K562 (cell line): ENCODE measurements around the gene ANTKMT. TPM values are rescaled to one million over a fixed set of nuclear protein-coding genes. Genes with fewer than 3 reads are reported as not detected.

Experiments
- ATAC-seq: fragments of 200-7000 bp; cut with Tn5 transposase; 3 replicates; pipeline ENCODE4 v1.9.1; 2020; ENCODE audit warnings: moderate library complexity
- BruUV-seq: library from RNA; stranded (reverse); fragments of 400-500 nt; replicated peaks from 2 replicates; lab custom pipeline; 2021; lab: Mats Ljungman, UMichigan
- CTCF ChIA-PET: fragments of 300-600 bp; formaldehyde crosslinking; extraction: SDS; loops from one replicate; lab custom pipeline; 2021; ENCODE audit warnings: low intra/inter-chr PET ratio; lab: Yijun Ruan, JAX
- POLR2A ChIA-PET: fragments of 300-600, 350-650 bp; sonication (Branson Sonifier 250); formaldehyde crosslinking; extraction: SDS; loops from one replicate; lab custom pipeline; 2021; ENCODE audit warnings: antibody characterized with exemption, inconsistent platforms; lab: Yijun Ruan, JAX
- DNase-seq, 4 experiments: peaks; one replicate each; pipeline versions ENCODE4 v3.0.0 to v3.0.0-alpha.2; 2011 to 2018; ENCODE audit warnings: low spot score in 3 of 4, mixed read lengths in 3 of 4; ENCODE audit errors: extremely low read depth in 1 of 4
- FAIRE-seq: peaks from 2 replicates; lab custom pipeline; 2011; peaks lifted over from hg19 to GRCh38; lab: Jason Lieb, UNC
- H2AFZ ChIP-seq: 2 replicates; pipeline ENCODE4 v1.6.0; 2011; ENCODE audit warnings: low read depth, low read length, control low read depth, inconsistent platforms
- H3K27ac ChIP-seq: fragments of 200-600 bp; 3 replicates; pipeline ENCODE4 v1.8.0; 2011; ENCODE audit warnings: low read depth, mild to moderate bottlenecking, control low read depth, inconsistent platforms, low read length, moderate library complexity, mixed read lengths; ENCODE audit errors: extremely low read depth
- H3K27me3 ChIP-seq, 2 experiments: fragments of 300-600 bp in 1 of 2; 2 replicates in 1 of 2; 3 replicates in 1 of 2; pipeline versions ENCODE4 v1.6.0 to v1.8.0; 2011; ENCODE audit warnings: inconsistent platforms in 2 of 2, low read length in 2 of 2, mild to moderate bottlenecking in 1 of 2, mixed read lengths in 1 of 2, moderate library complexity in 1 of 2; ENCODE audit not compliant: control insufficient read depth in 2 of 2, insufficient read depth in 2 of 2
- H3K36me3 ChIP-seq: fragments of 300-600 bp; 3 replicates; pipeline ENCODE4 v1.8.0; 2011; ENCODE audit warnings: mild to moderate bottlenecking, low read length, inconsistent platforms; ENCODE audit not compliant: control insufficient read depth, insufficient read depth
- H3K4me1 ChIP-seq, 2 experiments: fragments of 200-600 bp in 1 of 2; replicated peaks in 1 of 2; 2 replicates in 1 of 2; 3 replicates in 1 of 2; pipeline versions ENCODE4 v1.5.1 to v1.8.0; 2011; ENCODE audit warnings: inconsistent platforms in 2 of 2, low read length in 2 of 2, mild to moderate bottlenecking in 1 of 2, mixed read lengths in 1 of 2, moderate library complexity in 1 of 2; ENCODE audit not compliant: control insufficient read depth in 2 of 2, insufficient read depth in 2 of 2
- H3K4me2 ChIP-seq: 2 replicates; pipeline ENCODE4 v1.6.1; 2011; ENCODE audit warnings: low read length, control low read depth, inconsistent platforms, mixed read lengths; ENCODE audit not compliant: insufficient read depth
- H3K4me3 ChIP-seq: fragments of 200-600 bp; sonication (generic), shearing (Covaris generic); 2 replicates; pipeline ENCODE4 v1.5.1; 2016; ENCODE audit warnings: control low read depth, inconsistent platforms
- H3K79me2 ChIP-seq: fragments of 200-600 bp; 3 replicates; pipeline ENCODE4 v1.8.0; 2011; ENCODE audit warnings: low read length, inconsistent platforms; ENCODE audit not compliant: control insufficient read depth, insufficient read depth
- H3K9ac ChIP-seq, 2 experiments: 2 replicates each; pipeline versions ENCODE4 v1.6.0 to v1.6.1; 2011; ENCODE audit warnings: low read depth in 2 of 2, low read length in 2 of 2, control low read depth in 1 of 2, inconsistent platforms in 1 of 2, mild to moderate bottlenecking in 1 of 2, mixed read lengths in 1 of 2; ENCODE audit not compliant: insufficient read depth in 1 of 2
- H3K9me1 ChIP-seq: one replicate; pipeline ENCODE4 v1.6.0; 2011; ENCODE audit warnings: inconsistent platforms, mild to moderate bottlenecking, low read length, moderate library complexity; ENCODE audit not compliant: control insufficient read depth, insufficient read depth
- H3K9me3 ChIP-seq: replicated peaks from 2 replicates; pipeline ENCODE4 v1.5.1; 2011; ENCODE audit warnings: low read depth, low read length, inconsistent platforms; ENCODE audit not compliant: control insufficient read depth, insufficient read depth
- H4K20me1 ChIP-seq: replicated peaks from 2 replicates; pipeline ENCODE4 v1.6.1; 2011; ENCODE audit warnings: low read length, inconsistent platforms, mixed read lengths; ENCODE audit not compliant: control insufficient read depth, insufficient read depth
- ARHGAP35 ChIP-seq: fragments of 450-650 bp; IDR thresholded peaks from 2 replicates; pipeline ENCODE4 v1.6.1; 2018; ENCODE audit not compliant: partially characterized antibody
- CTBP1 ChIP-seq: fragments of 450-650 bp; IDR thresholded peaks from 2 replicates; pipeline ENCODE4 v1.6.1; 2016; ENCODE audit warnings: borderline replicate concordance
- CXXC5 ChIP-seq: fragments of 250-450 bp; sonication (Bioruptor Pico); IDR thresholded peaks from 2 replicates; pipeline ENCODE4 v1.8.0; 2022; ENCODE audit warnings: inconsistent platforms, mild to moderate bottlenecking, moderate library complexity
- DPF2 ChIP-seq: fragments of 450-650 bp; IDR thresholded peaks from 2 replicates; pipeline ENCODE4 v1.6.1; 2016
- EP400 ChIP-seq: fragments of 450-650 bp; IDR thresholded peaks from 2 replicates; pipeline ENCODE4 v1.6.1; 2017; ENCODE audit warnings: antibody characterized with exemption, mild to moderate bottlenecking, moderate library complexity
- ETS2 ChIP-seq: IDR thresholded peaks from 2 replicates; pipeline ENCODE4 v1.6.1; 2016; ENCODE audit warnings: borderline replicate concordance, missing genetic modification characterization, mild to moderate bottlenecking, moderate library complexity, missing compliant biosample characterization; ENCODE audit not compliant: poor library complexity, severe bottlenecking
- HMG20A ChIP-seq: fragments of 450-650 bp; formaldehyde crosslinking; conservative IDR thresholded peaks from 2 replicates; pipeline ENCODE4 v1.4.0; 2020; ENCODE audit warnings: mild to moderate bottlenecking, mixed read lengths
- KAT2B ChIP-seq: IDR thresholded peaks from one replicate; pipeline ENCODE4 v1.6.1; 2012; ENCODE audit warnings: low read depth, mild to moderate bottlenecking, control low read depth, inconsistent platforms, low read length, moderate library complexity
- KLF16 ChIP-seq: IDR thresholded peaks from 2 replicates; pipeline ENCODE4 v1.6.1; 2016; ENCODE audit warnings: antibody characterized with exemption
- NFIX ChIP-seq: fragments of 250-450 bp; sonication (Bioruptor Pico); IDR thresholded peaks from 2 replicates; pipeline ENCODE4 v1.4.0; 2020; ENCODE audit warnings: low read depth, mild to moderate bottlenecking, moderate library complexity
- NR2C1 ChIP-seq, 2 experiments: fragments of 450-650 bp; IDR thresholded peaks; 2 replicates each; pipeline ENCODE4 v1.6.1; 2017; ENCODE audit warnings: mild to moderate bottlenecking in 2 of 2, antibody characterized with exemption in 1 of 2, inconsistent platforms in 1 of 2, missing compliant biosample characterization in 1 of 2, missing genetic modification characterization in 1 of 2
- NR3C1 ChIP-seq: sonication (generic); formaldehyde crosslinking; IDR thresholded peaks from 2 replicates; pipeline ENCODE4 v1.8.1; 2022; ENCODE audit warnings: missing genetic modification reagents
- PHF8 ChIP-seq: fragments of 200-600 bp; sonication (generic); IDR thresholded peaks from 2 replicates; pipeline ENCODE4 v1.6.1; 2012; ENCODE audit warnings: mixed run types, mild to moderate bottlenecking, inconsistent platforms, low read length, moderate library complexity, borderline replicate concordance
- RAD21 ChIP-seq, 2 experiments: fragments of 250-450 bp in 1 of 2; fragments of 450-650 bp in 1 of 2; sonication (Bioruptor Pico) in 1 of 2; formaldehyde crosslinking in 1 of 2; IDR thresholded peaks in 1 of 2; conservative IDR thresholded peaks in 1 of 2; 2 replicates each; pipeline versions ENCODE4 v1.4.0 to v1.8.0; 2020 to 2022; ENCODE audit warnings: mild to moderate bottlenecking in 2 of 2, moderate library complexity in 1 of 2
- RBM22 ChIP-seq: fragments of 200-400 bp; formaldehyde crosslinking; IDR thresholded peaks from 2 replicates; pipeline ENCODE4 v1.6.1; 2018; ENCODE audit warnings: low read length, low read depth; ENCODE audit not compliant: poor library complexity, severe bottlenecking
- SMARCE1 ChIP-seq: fragments of 450-650 bp; IDR thresholded peaks from 2 replicates; pipeline ENCODE4 v1.7.1; 2016; ENCODE audit warnings: mild to moderate bottlenecking
- SOX6 ChIP-seq: fragments of 450-650 bp; IDR thresholded peaks from 2 replicates; pipeline ENCODE4 v1.6.1; 2014; ENCODE audit warnings: mild to moderate bottlenecking
- SREBF1 ChIP-seq: fragments of 150-350 bp; IDR thresholded peaks from 2 replicates; pipeline ENCODE4 v1.6.1; 2014; ENCODE audit warnings: antibody characterized with exemption, low read depth, low read length, borderline replicate concordance
- TAF15 ChIP-seq: fragments of 200-400 bp; formaldehyde crosslinking; IDR thresholded peaks from 2 replicates; pipeline ENCODE4 v1.6.1; 2017; ENCODE audit warnings: mild to moderate bottlenecking, low read depth, low read length, moderate library complexity
- TSC22D4 ChIP-seq: fragments of 450-650 bp; IDR thresholded peaks from 2 replicates; pipeline ENCODE4 v1.6.1; 2016; ENCODE audit warnings: missing genetic modification characterization, missing biosample characterization, control low read depth
- XRCC3 ChIP-seq: fragments of 450-650 bp; IDR thresholded peaks from 2 replicates; pipeline ENCODE4 v1.6.1; 2017; ENCODE audit warnings: mild to moderate bottlenecking, moderate library complexity
- ZBTB7A ChIP-seq: IDR thresholded peaks from 2 replicates; pipeline ENCODE4 v1.6.1; 2011; ENCODE audit warnings: low read depth, mild to moderate bottlenecking, low read length, moderate library complexity, borderline replicate concordance; ENCODE audit not compliant: control insufficient read depth
- ZNF644 ChIP-seq: fragments of 200-800 bp; sonication (Bioruptor generic); IDR thresholded peaks from 2 replicates; pipeline ENCODE4 v1.6.1; 2016; ENCODE audit warnings: low read depth, missing genetic modification characterization, missing compliant biosample characterization
- ZNF778 ChIP-seq: fragments of 450-650 bp; formaldehyde crosslinking; IDR thresholded peaks from 2 replicates; pipeline ENCODE4 v1.4.0; 2020; ENCODE audit warnings: mild to moderate bottlenecking, moderate library complexity
- WGBS: fragments of 100-300 bp; shearing (Covaris generic); methylation state at CpG from one replicate; pipeline ENCODE4 v1.1.6; 2016; ENCODE audit warnings: low coverage, mixed read lengths; ENCODE audit not compliant: insufficient coverage; ENCODE audit errors: missing lambda C conversion rate; 5-methylcytosine and 5-hydroxymethylcytosine counted together
- in situ Hi-C: fragments of 300-500 bp; cut with MboI; formaldehyde crosslinking; loops from 4 replicates; pipeline ENCODE4 v1.15.0; 2018; ENCODE audit warnings: inconsistent platforms, mixed read lengths
- intact Hi-C: fragments of 100-400 bp; cut with micrococcal nuclease; formaldehyde crosslinking; loops from 2 replicates; pipeline ENCODE4 v1.14.2; 2022
- polyA plus RNA-seq, 8 experiments: library from polyadenylated mRNA; depleted of rRNA in 4 of 8; stranded (reverse) in 5 of 8; unstranded in 3 of 8; fragments of >200 nt; fragmentation: Nextera tagmentation in 2 of 8; fragmentation: Illumina TruSeq in 1 of 8; extraction: Ambion mirVana in 2 of 8; extraction: Trizol in 1 of 8; gene quantifications; 2 replicates each; pipeline versions ENCODE4 v1.2.1 to v1.2.3, GENCODE V29; 2011 to 2014; ENCODE audit warnings: inconsistent platforms in 1 of 8, missing spikeins in 1 of 8
- total RNA-seq, 7 experiments: library from RNA; depleted of rRNA in 6 of 7; stranded (reverse); fragments of >200 nt in 6 of 7; fragmentation: Illumina TruSeq in 2 of 7; extraction: Trizol in 2 of 7; gene quantifications; 2 replicates each; pipeline versions ENCODE4 v1.2.1 to v1.2.3, GENCODE V29; 2011 to 2021; ENCODE audit warnings: low replicate concordance in 1 of 7
- TF ChIP-seq, protein P1 (sequence below): fragments of 250-450 bp; sonication (Bioruptor Pico); IDR thresholded peaks from 2 replicates; pipeline ENCODE4 v1.8.0; 2021; ENCODE audit warnings: moderate library complexity, mild to moderate bottlenecking, inconsistent platforms

ANTKMT gene
- total and polyA plus RNA-seq, 9 of the 15 experiments (the other 6 are each of a cell fraction or from before 2014, with no cell fraction given): 0.58 to 217 (median 19.1) TPM

DNA sequence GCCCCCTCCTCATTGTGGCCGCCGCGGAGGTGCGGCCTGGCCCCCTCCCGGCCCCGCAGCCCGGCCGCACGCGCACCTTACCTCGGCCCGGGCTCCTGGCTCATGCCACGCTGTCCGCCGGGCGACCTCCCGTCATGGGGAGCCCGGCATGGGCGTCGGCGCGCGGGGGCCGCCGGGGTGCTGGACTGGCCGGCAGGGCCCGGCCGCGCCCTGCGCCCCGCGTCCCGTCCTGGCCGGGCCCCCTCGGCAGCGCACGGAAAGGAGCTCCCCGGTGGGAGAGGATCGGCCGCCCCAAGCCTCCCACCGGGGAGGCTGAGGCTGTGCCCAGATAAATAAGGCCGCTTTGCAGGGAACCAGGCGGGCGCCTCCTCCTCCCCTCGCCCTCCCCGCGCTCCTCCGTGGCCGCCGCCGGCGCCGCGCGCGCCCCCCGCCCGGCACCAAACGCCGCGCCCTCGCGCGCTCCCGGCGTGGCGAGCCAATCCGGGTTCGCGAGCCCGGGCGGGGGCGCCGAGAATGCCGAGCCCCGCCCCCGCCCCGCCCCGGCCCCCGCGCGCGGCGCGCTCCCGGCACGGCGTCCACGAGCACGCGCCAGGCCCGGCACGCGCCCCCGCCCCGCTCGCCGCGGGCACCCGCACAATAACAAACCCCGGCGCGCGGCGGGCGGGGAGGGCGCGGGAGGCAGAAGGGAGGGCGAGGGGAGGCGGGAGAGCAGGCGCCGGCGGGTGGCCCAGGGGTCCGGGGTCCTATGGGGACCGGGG, 15.3 kb upstream of the ANTKMT start, which contains the start of gene FBXL16:
Gene FBXL16 (minus strand): TSS at position 371 of the 758 bp plus-strand sequence. CDS start 8,396 bp downstream, outside the sequence.
- Histone ChIP-seq H3K9me1 (peaks cover 6% of the 10 kb centered on the region), H2AFZ (no peak within 1 kb of the TSS), H4K20me1 (peaks cover 41% of the 10 kb centered on the region), H3K79me2 (no peaks in the 10 kb centered on the region), H3K4me3 (peak within 1 kb of the TSS; percentile 34; the same call in 1 of the 2 replicates), H3K9me3 (no peaks in the 10 kb centered on the region), H3K27ac (no peak within 1 kb of the TSS), H3K4me1 (peaks cover 0 to 65% of the 10 kb centered on the region in 2 experiments; a peak in 3 of 5 replicates), H3K9ac (peak within 1 kb of the TSS in 1 of 2 experiments; percentile 74; a peak in 2 of 4 replicates), H3K4me2 (peak within 1 kb of the TSS; percentile 46; the same call in 1 of the 2 replicates), H3K36me3 (no peaks in the 10 kb centered on the region), H3K27me3 (peaks cover 8 to 50% of the 10 kb centered on the region in 2 experiments; a peak in 4 of 5 replicates)
- intact Hi-C loops: no loop called here
- CTCF ChIA-PET: no interaction called here
- DNase-seq: peak; percentile 76 to 95 (median 93)
- ATAC-seq: peak; percentile 15; the same call in 1 of the 3 replicates
- no TSS peak for BruUV-seq
- 1% methylated on average over 25 of the region's 115 CpGs for WGBS
- FAIRE-seq: no peak
- in situ Hi-C loops: no loop called here
- POLR2A ChIA-PET: interaction anchor here (1.0 kb wide), 1 partner anchor 13 kb away, joined by 3 read pairs; no protein-coding TSS in a partner anchor
- TF ChIP-seq DPF2 (no peak), KLF16 (no peak), HMG20A (CRISPR knock-in tag) (no peak), ARHGAP35 (no peak), NFIX (no peak), PHF8 (peak; percentile 32; the same call in 1 of the 2 replicates), CTBP1 (no peak), TSC22D4 (tag) (no peak), KAT2B (no peak), RAD21 (CRISPR knock-in tag; conservative IDR thresholded peaks at IDR 0.05 in 1 of 2, IDR thresholded peaks at IDR 0.05 in 1 of 2) (no peak), SMARCE1 (no peak), XRCC3 (no peak), ETS2 (no peak), TAF15 (no peak), ZNF778 (no peak), EP400 (no peak), CXXC5 (CRISPR knock-in tag) (peak; percentile 46; the same call in 1 of the 2 replicates), RBM22 (no peak), SREBF1 (no peak), NR2C1 (IDR thresholded peaks at IDR 0.05) (no peak), NR2C1 (tag; IDR thresholded peaks at IDR 0.05) (no peak), ZBTB7A (peak; percentile 6; the same call in 1 of the 2 replicates), SOX6 (no peak), NR3C1 (CRISPR knock-in tag) (no peak), ZNF644 (peak; percentile 51; the same call in 1 of the 2 replicates)
- TF ChIP-seq, protein P1, sequence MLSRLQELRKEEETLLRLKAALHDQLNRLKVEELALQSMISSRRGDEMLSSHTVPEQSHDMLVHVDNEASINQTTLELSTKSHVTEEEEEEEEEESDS (CRISPR knock-in tag): no peak
